AG09319 (cell line): ENCODE results near the gene DUXB.
A peak's percentile ranks its signal among the peaks of the same experiment; 100 is the strongest.

Experiments
- DNase-seq: peaks from one replicate; pipeline ENCODE4 v3.0.0-alpha.2; 2010; ENCODE audit warnings: low read depth; ENCODE audit errors: extremely low read depth
- TF ChIP-seq, protein P1 (sequence below): IDR thresholded peaks from 2 replicates; pipeline ENCODE4 v1.5.1; 2011; ENCODE audit warnings: low read depth, mild to moderate bottlenecking, inconsistent platforms, low read length, moderate library complexity

The DUXB gene

DNA sequence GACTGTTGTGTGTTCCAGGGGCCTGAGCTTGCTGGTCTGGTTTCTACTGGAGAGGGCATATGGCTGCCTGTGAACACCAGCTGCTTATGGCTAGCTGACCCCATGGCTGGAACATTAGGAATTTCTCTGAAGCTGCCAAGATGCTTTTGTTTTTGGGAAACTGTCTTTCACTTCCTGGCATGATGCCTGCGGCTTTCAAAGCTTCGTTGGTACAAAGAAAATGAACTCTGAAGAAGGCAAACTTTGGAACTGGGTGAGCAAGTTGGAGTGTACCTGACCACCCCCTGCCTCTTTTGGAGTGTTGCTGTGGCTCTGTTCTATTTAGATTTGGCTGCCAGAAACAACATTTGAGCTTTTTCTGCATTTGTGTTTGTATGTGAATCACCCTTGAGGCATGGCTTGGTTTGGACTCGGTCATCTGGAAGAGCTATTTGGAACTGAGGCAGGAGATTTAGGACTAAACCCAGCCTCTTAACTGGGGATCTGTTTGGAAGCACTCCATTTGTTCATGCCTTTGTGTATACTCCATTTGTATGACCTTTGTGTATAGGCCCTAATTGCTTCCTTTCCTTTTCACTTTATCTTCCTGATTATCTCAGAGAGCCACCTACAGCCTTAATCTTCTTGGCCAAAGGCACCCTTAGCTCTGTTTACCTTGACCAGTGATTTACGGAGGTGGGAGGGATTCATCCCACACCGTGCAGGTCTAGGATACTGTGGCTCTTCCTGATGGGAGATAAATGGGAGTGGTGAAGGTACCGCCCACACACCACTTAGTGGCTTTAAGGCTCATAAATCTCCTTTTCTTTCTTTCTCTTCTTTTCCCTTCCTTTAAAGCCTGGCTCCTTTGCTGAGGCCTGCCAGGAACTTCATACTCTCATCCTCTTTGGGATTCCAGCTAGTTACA is 32.3 kb upstream of the DUXB start:
- TF ChIP-seq, protein P1, sequence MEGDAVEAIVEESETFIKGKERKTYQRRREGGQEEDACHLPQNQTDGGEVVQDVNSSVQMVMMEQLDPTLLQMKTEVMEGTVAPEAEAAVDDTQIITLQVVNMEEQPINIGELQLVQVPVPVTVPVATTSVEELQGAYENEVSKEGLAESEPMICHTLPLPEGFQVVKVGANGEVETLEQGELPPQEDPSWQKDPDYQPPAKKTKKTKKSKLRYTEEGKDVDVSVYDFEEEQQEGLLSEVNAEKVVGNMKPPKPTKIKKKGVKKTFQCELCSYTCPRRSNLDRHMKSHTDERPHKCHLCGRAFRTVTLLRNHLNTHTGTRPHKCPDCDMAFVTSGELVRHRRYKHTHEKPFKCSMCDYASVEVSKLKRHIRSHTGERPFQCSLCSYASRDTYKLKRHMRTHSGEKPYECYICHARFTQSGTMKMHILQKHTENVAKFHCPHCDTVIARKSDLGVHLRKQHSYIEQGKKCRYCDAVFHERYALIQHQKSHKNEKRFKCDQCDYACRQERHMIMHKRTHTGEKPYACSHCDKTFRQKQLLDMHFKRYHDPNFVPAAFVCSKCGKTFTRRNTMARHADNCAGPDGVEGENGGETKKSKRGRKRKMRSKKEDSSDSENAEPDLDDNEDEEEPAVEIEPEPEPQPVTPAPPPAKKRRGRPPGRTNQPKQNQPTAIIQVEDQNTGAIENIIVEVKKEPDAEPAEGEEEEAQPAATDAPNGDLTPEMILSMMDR, result no peak
- DNase-seq, result peak; percentile 63

DNA sequence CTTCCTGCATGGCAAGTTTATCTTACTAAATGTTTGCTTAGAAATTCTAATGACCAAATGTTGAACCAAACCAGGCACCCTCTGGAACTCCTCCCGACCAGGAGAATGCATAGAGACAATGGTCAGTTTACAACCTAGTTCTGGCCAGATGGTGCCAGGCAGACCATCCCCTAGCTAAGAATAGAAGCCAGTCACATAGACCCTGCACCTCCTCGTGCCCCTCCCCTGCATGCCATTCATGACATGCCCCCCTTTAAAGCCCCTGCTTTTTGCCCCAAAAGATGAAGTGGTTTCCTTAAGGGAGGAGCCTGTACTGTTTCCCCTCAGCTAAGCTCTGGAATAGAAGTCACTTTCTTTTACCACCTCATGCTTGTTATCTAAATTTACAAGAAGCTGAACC is 31.6 kb upstream of the DUXB start:
- TF ChIP-seq, protein P1, result no peak
- no peak for DNase-seq

DNA sequence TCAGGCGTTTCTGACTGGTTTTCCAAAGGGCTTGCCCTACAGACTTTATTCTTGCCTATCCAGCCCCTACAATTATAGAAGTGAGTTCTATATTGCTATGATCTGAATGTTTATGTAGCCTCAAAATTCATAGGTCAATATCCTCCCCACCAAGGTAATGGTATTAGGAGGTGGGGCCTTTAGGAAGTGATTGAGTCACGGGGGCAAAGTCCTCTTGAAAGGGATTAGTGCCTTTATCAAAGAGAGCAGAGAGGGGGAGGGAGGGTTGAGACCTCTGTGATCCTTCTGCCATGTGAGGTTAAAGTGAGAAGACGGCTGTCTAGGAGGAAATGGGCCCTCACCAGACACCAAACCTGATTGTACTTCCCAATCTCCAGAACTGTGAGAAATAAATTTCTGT is 26.0 kb upstream of the DUXB start:
- DNase-seq, result no peak

DNA sequence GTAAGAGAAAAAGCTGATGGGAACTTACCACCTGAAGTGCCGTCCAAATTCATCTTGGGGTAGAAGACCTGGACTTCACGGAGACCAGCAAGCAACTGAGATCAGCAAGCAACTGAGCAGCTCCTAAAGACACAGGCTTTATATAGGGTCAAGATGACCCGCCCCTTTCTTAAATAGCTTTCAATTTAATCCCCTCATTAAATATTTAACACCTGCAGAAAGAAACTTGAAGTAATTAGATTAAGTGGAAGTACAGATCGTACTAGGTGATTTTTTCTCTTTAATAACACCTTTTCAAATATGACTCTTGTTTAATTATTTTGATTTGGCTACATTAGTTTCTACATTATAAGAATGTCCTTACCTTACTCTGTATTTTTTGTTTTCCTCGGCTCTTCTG is 25.1 kb upstream of the DUXB start, which contains the start of gene CPHXL:
Gene CPHXL, minus strand, starts transcription at position 101 of the 400 bp plus-strand sequence. Its CDS starts 48 bp downstream, at position 53.
- no peak for DNase-seq
- TF ChIP-seq, protein P1, result no peak

More for the DNA sequence above, 26.0 kb upstream of the DUXB start:
- TF ChIP-seq, protein P1, result no peak

DNA sequence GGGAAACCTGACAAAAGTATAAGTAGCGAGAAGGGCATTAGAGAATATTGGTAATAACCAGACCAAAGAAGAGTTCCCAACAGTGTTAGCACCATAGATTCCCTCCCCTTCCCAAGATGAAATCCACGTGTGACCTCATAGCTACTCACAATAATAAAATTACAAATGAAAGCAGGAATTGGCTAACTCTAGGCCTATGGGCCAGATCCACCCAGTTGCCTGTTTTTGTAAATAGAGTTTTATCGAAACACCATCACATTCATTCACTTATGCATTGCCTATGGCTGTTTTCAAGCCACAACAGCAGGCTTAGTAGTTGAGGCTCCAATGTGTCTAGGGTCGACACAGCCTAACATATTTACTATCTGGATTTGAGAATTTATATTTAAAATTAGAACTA is 17.2 kb upstream of the DUXB start:
- no peak for DNase-seq
- TF ChIP-seq, protein P1, result no peak

DNA sequence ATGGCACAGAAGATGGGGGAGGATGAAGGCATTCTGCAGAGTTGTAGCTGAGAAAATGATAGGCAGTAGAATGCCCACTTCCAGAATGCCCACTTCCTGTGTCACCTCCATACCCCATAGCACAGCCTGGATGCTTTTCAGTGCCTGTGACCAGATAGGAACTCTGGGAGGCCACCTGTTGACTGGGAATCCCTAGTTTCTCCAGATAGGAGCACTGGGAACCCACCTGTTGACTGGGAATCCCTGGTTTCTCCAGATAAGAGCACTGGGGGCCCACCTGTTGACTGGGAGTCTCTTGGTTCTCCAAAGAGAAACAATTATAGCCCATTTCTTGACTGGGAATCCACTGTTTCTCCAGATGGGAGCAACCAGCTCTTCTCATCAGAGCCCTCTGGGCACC is 13.4 kb upstream of the DUXB start:
- DNase-seq, result no peak
- TF ChIP-seq, protein P1, result no peak

DNA sequence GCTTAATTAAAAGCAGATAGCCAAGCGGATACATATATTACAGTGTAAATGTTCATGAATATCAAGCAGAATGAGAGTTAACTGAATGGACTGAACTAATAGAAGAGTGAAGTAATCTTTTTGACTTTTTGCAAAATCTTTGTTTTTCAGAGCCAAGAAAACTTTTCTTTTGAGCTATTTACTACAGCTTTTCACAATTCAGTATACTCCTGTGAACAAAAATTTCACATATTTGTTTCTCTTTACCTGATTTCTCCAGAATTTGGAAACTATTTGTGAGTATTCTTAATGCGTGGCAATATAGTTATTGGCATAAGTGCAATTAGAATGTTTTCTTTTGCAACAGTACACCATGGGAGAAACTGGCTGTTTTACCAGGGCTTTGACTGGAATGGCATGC is 9.1 kb upstream of the DUXB start:
- TF ChIP-seq, protein P1, result no peak
- DNase-seq, result no peak
